Measurements from ENCODE around the gene GALNT10.
"Not testable (repeated sequence)": the region's sequence is repeated elsewhere in the genome, so short reads cannot be mapped to it uniquely, and the experiment has no call there.

Gene GALNT10, protein sequence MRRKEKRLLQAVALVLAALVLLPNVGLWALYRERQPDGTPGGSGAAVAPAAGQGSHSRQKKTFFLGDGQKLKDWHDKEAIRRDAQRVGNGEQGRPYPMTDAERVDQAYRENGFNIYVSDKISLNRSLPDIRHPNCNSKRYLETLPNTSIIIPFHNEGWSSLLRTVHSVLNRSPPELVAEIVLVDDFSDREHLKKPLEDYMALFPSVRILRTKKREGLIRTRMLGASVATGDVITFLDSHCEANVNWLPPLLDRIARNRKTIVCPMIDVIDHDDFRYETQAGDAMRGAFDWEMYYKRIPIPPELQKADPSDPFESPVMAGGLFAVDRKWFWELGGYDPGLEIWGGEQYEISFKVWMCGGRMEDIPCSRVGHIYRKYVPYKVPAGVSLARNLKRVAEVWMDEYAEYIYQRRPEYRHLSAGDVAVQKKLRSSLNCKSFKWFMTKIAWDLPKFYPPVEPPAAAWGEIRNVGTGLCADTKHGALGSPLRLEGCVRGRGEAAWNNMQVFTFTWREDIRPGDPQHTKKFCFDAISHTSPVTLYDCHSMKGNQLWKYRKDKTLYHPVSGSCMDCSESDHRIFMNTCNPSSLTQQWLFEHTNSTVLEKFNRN

GRCh38 chr5:154190595-154191304 is at the start of gene GALNT10:
Gene GALNT10 (plus strand): TSS chr5:154190733. CDS start chr5:154190867, 134 bp downstream.
- DNase-seq (ENCODE audit: low read depth) = no peak

DNA sequence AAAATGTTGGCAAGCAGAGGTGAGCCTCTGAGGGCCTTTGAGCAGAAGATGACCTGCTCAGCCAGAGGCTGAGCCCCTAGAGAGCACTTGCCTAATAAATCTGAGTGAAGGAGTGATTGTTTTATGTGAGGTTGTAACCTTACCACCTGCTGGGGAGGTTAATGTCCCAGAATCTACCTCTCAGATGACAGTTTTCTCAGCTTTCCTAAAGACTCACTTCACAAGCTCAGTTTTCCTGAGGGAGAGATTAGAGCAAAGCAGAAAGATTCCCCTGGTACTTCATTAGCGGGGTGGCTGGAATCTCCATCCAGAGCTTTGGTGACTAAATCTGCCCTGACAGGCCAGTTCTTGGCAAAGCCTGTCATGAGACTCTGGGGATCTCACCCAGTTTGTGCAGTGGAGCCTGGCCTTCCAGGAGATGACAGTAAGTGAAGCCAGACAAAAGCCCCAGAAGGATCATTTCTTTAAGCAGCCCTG is 48.8 kb upstream of the GALNT10 start:
- no peak for DNase-seq (ENCODE audit: low read depth)

DNA sequence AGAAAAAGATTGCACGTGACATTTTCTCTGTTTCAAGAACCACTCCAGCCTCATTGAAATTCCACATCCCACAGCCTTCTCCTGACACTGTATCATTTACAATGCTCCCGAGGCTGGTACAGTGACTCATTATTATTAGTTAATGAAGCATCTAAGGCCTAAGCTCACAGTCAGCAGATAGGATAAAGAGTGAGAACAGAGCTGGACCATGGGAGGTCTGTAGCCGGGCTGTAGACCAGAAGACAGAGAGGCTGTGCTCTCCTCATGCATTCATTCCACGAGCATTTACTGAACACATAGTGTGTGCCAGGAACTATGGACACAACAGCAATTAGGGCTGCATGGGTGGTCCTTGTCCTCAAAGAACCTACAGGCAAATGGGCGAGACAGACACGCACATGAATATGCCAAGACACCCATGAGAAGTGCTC is 47.3 kb upstream of the GALNT10 start:
- DNase-seq (ENCODE audit: low read depth) = no peak

DNA sequence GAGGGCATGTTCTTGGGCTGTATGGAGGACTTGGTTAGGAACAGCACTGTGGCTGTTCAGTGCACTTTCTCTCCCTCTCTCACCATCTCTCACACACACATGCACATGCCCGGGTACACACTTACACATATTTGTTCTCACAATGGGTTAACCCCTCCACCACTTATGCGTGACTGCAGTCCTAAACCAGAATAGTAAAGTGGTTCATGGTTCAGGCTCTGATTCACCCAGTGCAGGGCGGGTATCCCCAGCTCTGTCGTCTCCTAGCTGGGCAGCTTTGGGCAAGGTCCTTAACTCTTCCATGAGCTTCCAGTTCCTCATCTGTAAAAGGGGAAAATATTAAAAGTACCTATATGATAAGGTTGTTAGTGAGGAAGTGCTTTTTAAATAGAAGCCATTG is 45.3 kb upstream of the GALNT10 start:
- DNase-seq (ENCODE audit: low read depth) = no peak

GRCh38 chr5:154146409-154146808 is 44.1 kb upstream of the GALNT10 start:
- no peak for DNase-seq (ENCODE audit: low read depth)

DNA sequence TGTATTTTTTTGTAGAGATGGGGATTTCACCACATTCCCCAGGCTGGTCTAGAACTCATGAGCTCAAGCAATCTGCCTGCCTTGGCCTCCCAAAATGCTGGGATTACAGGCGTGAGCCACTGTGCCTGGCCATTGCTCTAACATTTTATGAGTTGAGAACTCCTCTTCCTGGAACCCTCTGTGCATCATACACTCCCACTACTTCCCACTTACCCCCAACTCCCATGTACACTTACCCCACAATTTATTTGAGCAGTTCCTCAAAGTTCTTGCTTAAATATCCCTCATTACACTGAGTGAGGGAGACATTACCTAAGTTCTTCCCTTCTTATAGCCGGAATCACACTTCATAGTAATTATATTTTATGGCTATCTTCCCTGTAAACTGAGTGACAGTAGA is 42.9 kb upstream of the GALNT10 start:
- no peak for DNase-seq (ENCODE audit: low read depth)

GRCh38 chr5:154150471-154150870 is 40.1 kb upstream of the GALNT10 start:
- DNase-seq (ENCODE audit: low read depth) = not testable (repeated sequence)

GRCh38 chr5:154157483-154158378 is 32.8 kb upstream of the GALNT10 start:
- no peak for DNase-seq (ENCODE audit: low read depth)

DNA sequence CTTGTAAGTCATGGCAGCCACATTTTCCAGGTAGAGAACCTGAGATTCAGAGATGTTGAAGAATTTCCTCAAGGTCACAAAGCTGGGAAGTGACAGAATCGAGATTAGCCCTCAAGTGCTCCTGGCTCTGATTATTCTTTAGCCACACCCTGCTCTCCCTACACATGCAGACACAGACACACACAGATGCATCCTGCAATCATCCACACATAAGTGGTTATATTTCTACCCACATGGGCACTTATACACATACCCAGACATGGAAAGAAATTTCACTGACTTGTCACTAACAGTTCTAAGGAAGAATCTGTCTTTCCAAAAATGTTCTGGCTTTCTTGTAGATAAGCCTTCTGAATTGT is 32.2 kb upstream of the GALNT10 start:
- no peak for DNase-seq (ENCODE audit: low read depth)

- DNase-seq (ENCODE audit: low read depth) = no peak
Measured at GRCh38 chr5:154159343-154159742, 31.2 kb upstream of the GALNT10 start.

DNA sequence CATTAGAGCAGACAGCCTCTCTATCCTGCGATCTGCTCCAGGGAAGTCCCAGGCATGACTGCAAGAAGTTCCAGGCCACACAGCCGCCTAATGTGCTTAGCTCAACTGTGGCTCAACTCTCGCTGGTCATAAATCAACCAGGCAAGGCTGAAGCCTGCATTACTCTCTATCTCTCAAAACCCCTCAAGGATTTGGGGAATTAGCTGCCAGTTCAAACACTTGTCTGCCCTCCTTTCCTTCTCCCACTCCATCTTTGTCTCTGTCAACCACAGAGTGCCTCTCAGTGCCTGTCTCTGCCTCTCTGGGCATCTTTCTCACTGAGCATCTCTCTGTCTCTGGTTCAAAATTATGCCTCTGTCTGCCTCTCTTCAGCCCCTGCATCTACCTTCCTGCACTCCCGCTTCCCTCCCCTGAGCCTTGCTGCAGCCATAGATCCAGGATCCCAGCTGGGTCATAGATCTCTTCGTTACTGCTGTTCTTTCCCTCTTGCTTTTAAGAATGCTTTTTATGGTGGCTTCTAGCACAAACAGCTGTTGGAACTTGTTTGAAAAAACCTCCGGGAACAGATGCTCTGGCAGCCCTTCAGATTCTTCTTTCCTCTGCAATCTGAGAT is 27.9 kb upstream of the GALNT10 start:
- DNase-seq (ENCODE audit: low read depth) = no peak

- no peak for DNase-seq (ENCODE audit: low read depth)
Measured at GRCh38 chr5:154163327-154164248, 26.9 kb upstream of the GALNT10 start.

DNA sequence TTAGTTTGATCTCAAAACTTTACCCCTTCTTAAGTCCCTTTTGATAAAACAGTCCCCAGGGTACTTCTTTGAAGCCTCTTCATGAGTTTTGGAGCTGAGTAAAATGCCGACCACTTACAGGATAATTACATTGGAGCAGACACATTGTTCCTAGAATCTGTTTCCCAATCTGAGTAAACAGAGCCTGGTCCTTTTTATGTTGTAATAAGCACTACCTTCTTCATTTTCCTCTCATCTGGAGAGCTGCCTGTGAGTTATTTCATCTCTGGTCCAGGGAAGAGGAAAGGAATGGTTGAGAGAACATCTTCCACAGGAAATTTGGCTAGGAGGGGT is 26.3 kb upstream of the GALNT10 start:
- DNase-seq (ENCODE audit: low read depth) = no peak

- DNase-seq (ENCODE audit: low read depth) = no peak
Measured at GRCh38 chr5:154165886-154166285, 24.6 kb upstream of the GALNT10 start.

GRCh38 chr5:154166901-154167791 is 23.4 kb upstream of the GALNT10 start:
- DNase-seq (ENCODE audit: low read depth) = no peak

DNA sequence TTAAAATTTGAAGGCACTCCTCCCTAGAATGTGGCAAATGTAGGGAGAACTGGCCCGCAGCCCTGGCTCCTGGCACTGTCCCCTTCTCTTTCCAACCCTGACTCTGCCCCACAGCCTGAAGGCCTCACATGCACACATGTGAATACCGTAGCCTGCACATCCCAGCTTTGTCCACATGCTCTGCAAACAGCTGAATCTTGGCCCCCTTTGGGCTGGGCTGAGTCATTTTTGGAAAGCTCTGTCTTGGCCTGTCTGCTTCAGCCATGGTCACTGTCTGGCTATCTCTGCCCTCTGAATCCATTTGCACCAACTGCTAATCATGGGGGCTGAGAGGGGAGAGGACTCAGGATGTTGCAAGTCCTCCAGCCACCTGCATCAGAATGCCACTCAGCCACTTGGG is 22.1 kb upstream of the GALNT10 start:
- DNase-seq (ENCODE audit: low read depth) = no peak

DNA sequence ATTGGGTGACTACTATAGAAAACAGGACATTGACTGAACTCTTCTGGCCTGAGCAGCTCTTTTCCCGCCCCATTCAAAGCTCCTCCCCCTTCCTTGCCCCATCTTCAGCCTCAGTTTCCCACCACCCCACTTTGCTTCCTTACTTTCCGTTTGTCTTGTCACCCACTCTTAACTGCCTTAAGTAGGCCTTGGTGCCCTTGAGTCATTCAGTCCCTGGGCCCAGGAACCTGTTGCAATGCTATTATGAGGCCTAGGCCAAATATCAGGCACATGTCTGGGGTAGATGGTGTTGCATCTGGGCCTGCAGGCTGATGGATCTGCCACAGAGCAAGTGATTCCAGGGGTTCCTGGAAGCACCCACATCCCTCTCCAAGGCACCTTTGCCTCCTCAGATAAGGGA is 17.7 kb upstream of the GALNT10 start:
- no peak for DNase-seq (ENCODE audit: low read depth)

DNA sequence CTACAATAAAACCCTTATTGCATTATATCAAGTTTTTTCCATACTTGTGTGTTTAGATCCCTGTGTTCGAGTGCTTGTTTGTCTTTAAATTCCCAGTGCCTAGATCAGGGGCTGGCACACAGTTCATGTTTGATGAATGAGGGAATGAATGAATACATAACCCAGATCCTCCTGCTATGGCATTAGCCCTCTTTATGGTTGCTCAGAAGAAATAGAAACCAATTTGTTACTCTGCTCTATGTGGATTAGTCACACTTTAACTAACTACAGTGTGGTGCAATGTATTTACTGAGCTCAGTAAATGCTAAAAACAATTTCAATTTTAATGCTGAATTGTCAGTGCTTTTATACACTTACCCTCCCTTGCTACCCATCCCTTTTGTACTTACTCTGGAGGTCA is 16.4 kb upstream of the GALNT10 start:
- no peak for DNase-seq (ENCODE audit: low read depth)

- no peak for DNase-seq (ENCODE audit: low read depth)
Measured at GRCh38 chr5:154176181-154176580, 14.4 kb upstream of the GALNT10 start.

- no peak for DNase-seq (ENCODE audit: low read depth)
Measured at GRCh38 chr5:154178661-154179060, 11.9 kb upstream of the GALNT10 start.

Data from non-pigmented ciliary epithelial cell (primary cell).